ENCODE measurements around the gene SNX10.

DNA sequence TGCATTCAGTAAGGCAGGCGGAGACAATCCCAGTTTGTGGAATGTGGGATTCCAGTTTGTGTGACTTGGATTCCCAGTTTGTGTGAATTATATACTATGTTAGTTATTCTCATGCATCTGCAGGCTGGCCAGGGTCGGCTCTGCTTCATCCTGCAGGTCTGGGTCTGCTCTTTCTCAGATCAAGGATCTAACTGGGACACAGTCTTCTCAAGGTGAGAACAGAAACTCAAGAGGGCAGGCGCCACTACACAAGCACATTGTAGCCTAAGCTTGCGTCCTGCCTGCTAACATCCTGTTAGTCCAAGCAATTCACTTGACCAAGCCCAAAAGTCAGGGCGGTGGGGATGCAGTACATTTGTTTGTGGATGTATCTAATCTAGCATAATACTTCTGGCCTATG is 131.1 kb downstream of the SNX10 start:
- TF ChIP-seq, protein P1, sequence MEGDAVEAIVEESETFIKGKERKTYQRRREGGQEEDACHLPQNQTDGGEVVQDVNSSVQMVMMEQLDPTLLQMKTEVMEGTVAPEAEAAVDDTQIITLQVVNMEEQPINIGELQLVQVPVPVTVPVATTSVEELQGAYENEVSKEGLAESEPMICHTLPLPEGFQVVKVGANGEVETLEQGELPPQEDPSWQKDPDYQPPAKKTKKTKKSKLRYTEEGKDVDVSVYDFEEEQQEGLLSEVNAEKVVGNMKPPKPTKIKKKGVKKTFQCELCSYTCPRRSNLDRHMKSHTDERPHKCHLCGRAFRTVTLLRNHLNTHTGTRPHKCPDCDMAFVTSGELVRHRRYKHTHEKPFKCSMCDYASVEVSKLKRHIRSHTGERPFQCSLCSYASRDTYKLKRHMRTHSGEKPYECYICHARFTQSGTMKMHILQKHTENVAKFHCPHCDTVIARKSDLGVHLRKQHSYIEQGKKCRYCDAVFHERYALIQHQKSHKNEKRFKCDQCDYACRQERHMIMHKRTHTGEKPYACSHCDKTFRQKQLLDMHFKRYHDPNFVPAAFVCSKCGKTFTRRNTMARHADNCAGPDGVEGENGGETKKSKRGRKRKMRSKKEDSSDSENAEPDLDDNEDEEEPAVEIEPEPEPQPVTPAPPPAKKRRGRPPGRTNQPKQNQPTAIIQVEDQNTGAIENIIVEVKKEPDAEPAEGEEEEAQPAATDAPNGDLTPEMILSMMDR (IDR thresholded peaks at IDR 0.05), result no peak
- TF ChIP-seq POLR2A (IDR thresholded peaks at IDR 0.05), result no peak
- no peak for TF ChIP-seq POLR2AphosphoS5 (IDR thresholded peaks at IDR 0.05)
